ENCODE measurements around the gene FAM227A.

DNA sequence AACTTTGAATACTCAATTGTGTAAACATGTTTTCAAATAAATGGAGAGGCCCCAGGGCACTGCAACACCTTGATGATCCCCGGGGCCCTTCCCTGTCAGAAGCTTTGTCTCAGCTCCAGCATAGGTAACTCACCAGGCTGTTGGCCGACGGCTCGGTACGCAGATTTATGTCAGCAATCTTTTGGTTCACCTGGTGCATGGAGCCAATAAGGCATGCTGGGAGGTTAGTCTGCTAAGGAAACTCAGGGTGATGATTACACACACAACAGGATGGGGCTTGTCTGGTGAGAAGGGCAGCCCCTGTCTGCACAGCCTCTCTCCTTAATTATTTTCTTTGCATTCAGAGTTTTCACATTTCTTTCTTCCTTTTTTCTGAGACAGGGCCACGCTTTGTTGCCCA is 10.8 kb downstream of the FAM227A start:
- TF ChIP-seq, protein P1, sequence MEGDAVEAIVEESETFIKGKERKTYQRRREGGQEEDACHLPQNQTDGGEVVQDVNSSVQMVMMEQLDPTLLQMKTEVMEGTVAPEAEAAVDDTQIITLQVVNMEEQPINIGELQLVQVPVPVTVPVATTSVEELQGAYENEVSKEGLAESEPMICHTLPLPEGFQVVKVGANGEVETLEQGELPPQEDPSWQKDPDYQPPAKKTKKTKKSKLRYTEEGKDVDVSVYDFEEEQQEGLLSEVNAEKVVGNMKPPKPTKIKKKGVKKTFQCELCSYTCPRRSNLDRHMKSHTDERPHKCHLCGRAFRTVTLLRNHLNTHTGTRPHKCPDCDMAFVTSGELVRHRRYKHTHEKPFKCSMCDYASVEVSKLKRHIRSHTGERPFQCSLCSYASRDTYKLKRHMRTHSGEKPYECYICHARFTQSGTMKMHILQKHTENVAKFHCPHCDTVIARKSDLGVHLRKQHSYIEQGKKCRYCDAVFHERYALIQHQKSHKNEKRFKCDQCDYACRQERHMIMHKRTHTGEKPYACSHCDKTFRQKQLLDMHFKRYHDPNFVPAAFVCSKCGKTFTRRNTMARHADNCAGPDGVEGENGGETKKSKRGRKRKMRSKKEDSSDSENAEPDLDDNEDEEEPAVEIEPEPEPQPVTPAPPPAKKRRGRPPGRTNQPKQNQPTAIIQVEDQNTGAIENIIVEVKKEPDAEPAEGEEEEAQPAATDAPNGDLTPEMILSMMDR (IDR thresholded peaks at IDR 0.05), result no peak
- TF ChIP-seq EP300 (IDR thresholded peaks at IDR 0.05), result no peak

Data from ovary (tissue), 3 donors.